Fibroblast of skin of abdomen (primary cell): ENCODE data around the gene ZNF518A. TPM values are rescaled to one million over a fixed set of nuclear protein-coding genes. Genes with fewer than 3 reads are reported as not detected.

ENCODE experiments used
- DNase-seq: peaks from one replicate; pipeline ENCODE4 v3.0.0-alpha.2; 2013
- polyA plus RNA-seq, 2 experiments: library from polyadenylated mRNA; unstranded; fragments of 120-200 nt; gene quantifications; one replicate each; pipeline ENCODE4 v1.2.1, GENCODE V29; 2013; ENCODE audit not compliant: insufficient read length in 2 of 2

Gene ZNF518A, protein sequence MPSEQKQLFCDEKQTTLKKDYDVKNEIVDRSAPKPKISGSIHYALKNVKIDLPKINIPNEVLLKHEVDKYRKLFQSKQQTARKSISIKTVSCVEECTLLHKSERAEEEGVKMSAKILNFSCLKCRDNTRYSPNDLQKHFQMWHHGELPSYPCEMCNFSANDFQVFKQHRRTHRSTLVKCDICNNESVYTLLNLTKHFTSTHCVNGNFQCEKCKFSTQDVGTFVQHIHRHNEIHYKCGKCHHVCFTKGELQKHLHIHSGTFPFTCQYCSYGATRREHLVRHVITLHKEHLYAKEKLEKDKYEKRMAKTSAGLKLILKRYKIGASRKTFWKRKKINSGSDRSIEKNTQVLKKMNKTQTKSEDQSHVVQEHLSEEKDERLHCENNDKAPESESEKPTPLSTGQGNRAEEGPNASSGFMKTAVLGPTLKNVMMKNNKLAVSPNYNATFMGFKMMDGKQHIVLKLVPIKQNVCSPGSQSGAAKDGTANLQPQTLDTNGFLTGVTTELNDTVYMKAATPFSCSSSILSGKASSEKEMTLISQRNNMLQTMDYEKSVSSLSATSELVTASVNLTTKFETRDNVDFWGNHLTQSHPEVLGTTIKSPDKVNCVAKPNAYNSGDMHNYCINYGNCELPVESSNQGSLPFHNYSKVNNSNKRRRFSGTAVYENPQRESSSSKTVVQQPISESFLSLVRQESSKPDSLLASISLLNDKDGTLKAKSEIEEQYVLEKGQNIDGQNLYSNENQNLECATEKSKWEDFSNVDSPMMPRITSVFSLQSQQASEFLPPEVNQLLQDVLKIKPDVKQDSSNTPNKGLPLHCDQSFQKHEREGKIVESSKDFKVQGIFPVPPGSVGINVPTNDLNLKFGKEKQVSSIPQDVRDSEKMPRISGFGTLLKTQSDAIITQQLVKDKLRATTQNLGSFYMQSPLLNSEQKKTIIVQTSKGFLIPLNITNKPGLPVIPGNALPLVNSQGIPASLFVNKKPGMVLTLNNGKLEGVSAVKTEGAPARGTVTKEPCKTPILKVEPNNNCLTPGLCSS (N-terminal part only)
- 6.9 TPM for polyA plus RNA-seq (2013, experiment 1 of 2; ENCODE audit: insufficient read length)
- polyA plus RNA-seq (2013, experiment 2 of 2; ENCODE audit: insufficient read length), result 6.3 TPM

DNA sequence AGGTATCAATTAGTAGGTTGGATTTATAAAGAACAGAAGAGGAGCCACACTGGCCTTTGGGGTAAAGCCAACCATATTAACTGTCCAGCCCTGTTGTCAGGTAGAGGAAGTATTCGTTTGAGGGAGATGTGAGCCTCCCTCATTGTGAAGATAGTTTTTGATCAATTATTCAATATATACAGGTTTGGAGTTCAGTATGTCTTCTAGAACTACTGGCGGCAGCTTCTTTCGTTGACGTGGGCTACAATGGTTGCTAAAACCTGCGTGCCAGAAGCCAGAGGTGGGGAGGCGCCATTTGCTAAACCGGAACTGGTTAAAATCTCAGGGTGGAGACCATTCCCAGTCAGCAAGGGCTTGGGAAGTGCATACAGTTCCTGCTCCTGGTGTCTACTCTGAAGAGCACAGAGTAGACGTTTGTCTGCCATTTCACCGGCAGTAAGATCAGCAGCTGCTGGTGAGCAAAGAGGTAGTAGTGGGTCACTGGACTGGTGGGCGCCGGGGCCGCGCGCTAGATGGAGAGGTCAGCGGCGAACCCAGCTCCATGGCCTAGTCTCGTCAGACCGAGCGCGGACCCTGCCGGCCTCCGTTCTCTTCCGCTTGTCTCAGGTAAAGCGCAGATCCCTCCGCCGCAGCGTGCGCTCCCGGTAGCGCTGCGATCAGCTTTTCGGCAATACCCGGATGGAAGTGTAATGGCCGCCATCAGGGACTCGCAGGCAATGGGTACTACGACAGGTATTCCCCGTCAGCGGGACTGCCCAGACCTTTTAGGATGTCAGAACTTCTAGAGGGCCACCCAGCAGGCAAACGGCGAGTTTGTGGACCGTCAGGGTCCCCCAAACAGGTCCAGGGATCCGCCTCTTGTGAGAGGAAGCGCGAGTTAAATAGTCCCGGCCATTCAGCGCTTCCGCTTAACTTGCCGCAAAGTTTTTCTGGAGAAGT, at the start of gene ZNF518A:
ZNF518A (plus strand) TSS at position 911 of the 939 bp plus-strand sequence. CDS start 26,026 bp downstream, outside the sequence.
- peak; percentile 99 for DNase-seq

DNA sequence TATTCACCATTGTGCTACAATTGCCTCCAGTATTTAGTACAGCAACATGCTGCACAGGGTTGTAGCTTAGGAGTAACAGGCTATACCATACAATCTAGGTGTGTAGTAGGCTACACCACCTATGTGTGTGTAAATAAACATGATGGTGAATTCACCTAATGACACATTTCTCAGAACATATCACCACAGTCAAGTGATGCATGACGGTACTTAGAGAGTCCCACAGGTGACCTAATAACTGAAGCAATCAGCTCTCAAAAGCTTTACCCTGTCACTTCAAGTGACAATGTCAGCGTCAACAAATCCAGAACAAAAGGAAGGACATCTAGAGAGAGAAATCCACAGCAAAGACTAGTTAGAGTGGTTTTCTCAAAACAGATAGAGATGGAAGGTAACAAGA, 47.9 kb upstream of the ZNF518A start:
- no peak for DNase-seq

DNA sequence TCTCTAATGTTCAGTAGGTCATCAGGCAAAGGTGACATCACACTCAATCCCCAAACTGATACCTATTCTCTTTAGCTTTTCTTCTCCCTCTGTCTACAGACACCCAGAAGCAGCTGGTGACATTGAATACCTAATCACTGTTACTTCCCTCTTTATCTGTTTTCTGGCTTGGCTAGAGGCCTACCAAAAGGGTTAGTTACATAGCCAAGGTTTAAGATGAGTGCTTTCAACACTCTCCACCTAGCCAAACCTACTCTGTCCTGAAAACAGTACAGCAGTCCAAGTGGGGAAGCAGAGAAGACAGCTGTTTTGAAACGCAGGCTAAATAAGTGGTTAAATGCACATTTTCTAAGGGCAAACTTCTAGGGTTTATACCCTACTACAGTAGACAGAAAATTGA, 47.3 kb upstream of the ZNF518A start:
- no peak for DNase-seq

DNA sequence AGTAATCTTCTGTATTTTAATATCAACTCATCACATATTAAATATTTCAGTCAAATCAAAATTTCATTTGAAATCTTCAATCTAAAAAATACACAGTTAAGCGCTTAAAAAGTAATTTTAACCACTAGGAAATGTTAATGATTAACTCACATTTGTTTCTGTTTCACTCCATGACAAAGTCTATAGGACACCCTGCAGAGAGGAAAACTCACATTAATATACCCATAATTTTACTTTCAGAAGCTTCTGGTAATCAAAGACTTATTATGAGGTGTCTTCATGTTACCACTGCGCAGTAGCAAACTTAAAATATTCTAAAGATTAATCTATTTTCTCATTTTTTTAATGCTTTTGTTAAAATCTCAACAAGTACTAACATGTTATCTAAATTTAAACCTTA, 41.0 kb upstream of the ZNF518A start:
- no peak for DNase-seq

- peak; percentile 98 for DNase-seq
Observed at GRCh38 chr10:96089670-96090462, 40.2 kb upstream of the ZNF518A start.

DNA sequence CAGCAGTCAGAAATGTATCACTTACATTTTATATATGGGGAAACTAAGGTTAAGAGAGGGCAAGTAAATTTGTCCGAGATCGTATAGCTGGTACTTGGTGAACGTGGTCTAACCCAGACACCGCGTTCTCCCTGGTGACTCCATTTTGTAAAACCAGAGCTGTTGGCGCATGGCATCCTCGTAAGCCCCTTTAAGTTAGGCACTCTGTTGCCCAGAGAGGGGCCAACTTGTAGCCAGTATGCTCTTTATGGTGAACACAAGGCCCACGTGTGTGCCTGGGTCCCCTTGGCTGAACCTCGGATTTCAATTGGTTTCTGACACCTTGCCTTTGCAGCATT, 39.7 kb upstream of the ZNF518A start:
- DNase-seq, result no peak

DNA sequence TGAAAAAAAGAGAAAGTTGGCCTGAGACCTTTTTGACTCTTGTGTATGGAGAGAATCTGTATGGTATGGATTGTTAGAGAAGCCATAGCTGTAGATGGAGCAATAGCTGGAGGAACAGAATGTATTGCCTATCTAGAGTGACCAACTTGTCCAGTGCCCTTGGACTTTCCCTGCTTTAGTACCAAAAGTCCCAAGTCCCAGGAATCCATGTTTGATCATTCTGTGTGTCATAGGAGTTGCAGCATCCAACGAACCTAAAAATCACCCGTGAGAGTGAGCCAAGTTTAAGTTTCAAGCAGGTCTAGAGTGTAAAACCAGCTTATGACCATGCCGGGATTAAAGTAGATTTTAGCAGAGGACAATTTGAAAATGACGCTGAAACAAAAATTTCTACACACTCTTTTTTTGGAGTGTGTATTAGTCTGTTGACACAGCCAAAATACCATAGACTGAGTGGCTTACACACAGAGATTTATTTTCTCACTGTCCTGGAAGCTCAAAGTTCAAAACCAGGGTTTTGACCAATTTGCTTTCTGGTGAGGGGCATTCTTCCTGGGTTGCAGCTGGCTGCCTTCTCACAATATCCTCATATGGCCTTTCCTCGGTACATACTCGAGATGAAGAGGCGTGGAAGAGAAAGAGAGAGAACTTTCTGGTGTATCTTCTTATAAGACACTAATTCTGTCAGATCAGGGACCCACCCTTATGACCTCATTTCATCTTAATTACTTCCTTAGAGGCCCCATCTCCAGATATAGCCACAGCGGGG, 36.9 kb upstream of the ZNF518A start:
- no peak for DNase-seq

GRCh38 chr10:96093948-96094347, 36.1 kb upstream of the ZNF518A start:
- no peak for DNase-seq

GRCh38 chr10:96096958-96097357, 33.1 kb upstream of the ZNF518A start:
- no peak for DNase-seq

GRCh38 chr10:96097865-96098264, 32.2 kb upstream of the ZNF518A start:
- DNase-seq, result no peak

GRCh38 chr10:96107623-96108038, 22.5 kb upstream of the ZNF518A start:
- no peak for DNase-seq

GRCh38 chr10:96112531-96112930, 17.6 kb upstream of the ZNF518A start:
- DNase-seq, result no peak

DNA sequence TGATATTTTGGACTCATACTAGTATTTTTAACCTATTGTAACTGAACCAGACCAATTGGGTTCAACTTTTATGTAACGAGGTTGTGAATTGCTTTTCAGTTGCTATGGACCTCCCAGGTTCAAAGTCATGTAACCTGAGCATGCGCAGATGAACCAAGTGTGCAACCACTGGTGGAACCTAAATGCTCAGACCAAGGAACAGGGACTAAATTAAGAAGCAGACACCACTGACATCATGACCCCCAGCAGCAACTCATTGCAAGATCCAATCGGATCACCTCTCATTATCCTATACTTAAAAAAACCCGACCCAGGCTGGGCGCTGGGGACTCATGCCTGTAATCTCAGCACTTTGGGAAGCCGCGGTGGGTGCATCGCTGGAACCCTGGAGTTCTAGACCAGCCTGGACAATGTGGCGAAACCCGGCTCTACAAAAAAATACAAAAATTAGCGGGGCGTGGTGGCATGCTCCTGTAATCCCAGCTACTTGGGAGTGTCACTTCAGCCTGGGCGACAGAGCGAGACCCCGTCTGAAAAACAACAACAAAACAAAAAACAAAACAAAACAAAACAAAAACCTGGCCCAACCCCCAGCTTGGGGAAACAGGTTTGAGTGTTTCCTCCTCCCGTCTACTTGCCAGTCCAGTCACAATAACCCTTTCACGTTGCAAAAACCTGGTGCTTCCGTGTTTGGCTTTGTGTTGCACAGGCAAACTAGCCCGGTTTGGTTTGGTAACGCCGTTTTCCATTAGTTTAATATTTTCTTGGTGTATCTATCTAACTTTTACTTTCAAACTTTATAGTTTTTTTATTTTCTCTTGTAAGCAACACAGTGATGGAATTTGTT, 11.3 kb upstream of the ZNF518A start:
- DNase-seq, result no peak

- DNase-seq, result no peak
Observed at GRCh38 chr10:96122824-96123223, 7.3 kb upstream of the ZNF518A start.

DNA sequence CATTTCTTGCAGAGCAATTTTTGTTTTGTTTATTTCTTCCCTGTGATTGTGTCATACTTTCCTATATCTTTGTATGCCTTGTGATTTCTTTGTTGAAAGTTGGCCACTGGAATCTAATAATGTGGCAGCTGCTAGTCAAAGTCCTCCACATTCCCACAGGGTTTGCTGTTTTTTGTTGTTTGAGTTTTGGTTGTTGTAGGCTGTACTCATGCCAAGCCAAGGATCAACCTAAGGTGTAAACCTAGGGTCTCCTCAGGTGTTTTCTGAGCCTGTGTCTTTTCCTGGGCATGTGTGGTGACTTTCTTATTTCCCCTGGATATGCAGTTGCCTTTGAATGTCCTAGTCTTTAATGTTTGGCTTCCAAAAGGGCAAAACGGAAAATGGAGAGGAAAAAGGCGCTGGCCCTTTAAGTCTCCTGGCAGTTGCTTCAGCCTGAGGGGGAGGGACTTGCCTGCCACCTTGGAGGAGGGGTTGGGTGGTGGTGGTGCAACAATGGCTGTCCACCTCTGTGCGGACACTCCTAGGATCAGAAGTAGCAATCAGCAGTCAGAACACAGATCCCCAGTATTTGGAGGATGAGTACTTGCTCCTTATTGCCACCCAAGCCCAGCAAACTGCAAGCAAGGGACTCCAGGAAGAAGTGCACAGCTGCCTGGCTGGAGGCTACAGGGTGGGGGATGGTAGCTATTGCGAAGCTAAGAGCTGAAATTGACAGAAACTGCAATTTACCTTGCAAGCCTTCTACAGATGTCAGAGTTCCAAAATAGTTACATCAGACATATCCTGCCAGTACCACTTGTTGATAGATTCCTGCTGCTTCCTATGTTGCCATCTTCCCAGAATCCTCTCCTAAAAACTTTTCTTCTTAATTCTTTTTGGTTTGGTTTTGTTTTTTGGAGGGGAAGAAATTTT, 5.6 kb upstream of the ZNF518A start:
- peak; percentile 40 for DNase-seq

DNA sequence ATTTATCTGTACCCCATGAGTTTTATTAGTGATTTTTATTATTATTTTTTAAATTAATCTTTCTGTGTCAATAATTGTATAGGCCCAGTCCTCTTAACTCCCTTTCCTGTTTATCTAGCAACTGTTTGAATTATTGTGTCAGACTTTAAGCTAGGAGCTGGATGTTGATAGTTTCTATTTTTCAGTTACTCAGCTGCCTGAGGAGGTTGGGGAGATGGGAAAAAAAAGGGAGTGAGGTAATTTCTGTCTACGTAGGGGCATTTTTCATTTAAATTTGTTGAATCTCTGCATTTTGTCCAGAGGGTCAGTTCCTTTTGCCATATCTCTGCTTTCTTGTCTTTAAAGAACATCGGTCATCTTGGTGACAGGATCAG, 5.0 kb upstream of the ZNF518A start:
- no peak for DNase-seq

DNA sequence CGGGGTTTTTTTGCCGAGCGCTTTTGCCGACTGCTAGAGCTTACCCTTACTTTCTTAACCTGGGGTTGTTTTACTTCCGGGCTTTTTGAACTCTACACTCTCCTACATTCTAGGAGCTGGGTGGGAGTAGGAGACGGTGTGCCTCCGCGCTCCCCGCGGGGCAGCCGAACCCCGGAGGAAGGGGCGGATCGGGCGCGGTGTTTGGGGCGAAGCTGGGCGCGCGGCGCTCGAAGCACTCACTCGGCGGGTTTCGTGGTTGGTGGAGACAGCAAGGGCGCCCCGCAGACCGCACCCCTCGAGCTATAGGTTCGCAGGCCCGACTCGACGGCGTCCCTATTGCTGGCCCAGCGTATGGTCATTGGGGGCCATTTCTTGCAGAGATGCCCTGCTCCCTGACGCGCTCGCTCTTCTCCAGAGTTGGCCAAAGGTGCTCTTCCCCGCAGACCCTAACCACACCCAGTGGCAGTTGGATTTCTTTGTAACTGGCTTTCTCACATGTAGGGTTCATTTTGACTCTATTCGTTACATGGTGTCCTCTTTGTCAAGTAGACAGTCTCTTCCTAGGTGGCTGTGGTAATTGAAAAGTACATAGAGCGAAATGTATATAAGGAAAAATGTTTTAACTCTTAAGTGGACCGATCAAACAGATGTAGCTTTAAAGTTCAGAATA, 364 bp downstream of the ZNF518A start:
- peak; percentile 83 for DNase-seq

DNA sequence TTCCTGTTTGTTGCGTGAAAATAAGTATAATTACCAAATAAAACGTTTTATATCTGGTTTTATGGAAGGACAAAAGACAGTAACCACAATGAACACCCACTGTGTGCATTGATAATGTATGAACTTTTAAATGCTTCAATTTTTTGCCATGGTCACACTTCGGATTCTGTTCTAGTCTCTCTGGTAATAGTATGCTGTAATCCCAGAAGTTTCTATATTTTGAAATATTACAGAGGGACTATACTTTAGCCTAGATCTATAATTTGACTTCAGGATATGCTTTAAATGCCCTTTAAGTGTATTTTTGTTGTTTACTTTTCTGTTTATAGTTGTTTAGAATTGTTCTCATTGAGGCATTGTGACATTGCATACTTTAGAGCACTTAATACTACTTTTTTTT, 1.5 kb downstream of the ZNF518A start:
- no peak for DNase-seq
